ENCODE data around the gene ELF1.

ELF1 gene

DNA sequence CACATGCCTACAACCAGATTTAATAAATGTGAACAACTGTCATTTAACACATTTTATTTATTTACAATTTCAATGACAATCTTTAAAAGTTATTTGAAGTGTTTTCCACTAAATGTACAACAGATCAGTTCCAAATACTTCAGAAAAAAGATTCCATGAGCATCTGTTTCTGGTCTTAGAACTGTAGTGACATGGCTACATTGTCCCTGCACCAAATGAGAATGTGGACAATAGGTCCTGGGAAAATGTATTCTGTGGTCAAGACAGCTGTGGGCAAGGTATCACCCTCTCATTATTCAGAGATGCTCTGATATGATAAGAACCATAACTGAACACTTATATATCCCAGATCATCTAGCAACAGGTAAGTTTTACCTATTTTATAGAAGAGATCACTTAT, 43.7 kb downstream of the ELF1 start:
- no peak overlapping the region for H3K4me2 ChIP-seq (ENCODE audit: low read length)
- H2AFZ ChIP-seq: no peak overlapping the region
- no peaks in the 10 kb centered on the region for H3K9me3 ChIP-seq (ENCODE audit: control insufficient read depth, low read length)
- no peak overlapping the region for H3K9ac ChIP-seq
- H3K4me1 ChIP-seq: peaks cover 3% of the 10 kb centered on the region
- no peaks in the 10 kb centered on the region for H3K36me3 ChIP-seq (ENCODE audit: control insufficient read depth, insufficient read depth, low read length)
- H3K27ac ChIP-seq: no peak overlapping the region
- no peak for TF ChIP-seq CTCF (IDR thresholded peaks at IDR 0.05)
- peaks cover 14% of the 10 kb centered on the region for H3K79me2 ChIP-seq
- no peaks in the 10 kb centered on the region for H3K27me3 ChIP-seq (ENCODE audit: control insufficient read depth, insufficient read depth, low read length)
- H3K4me3 ChIP-seq (ENCODE audit: low read depth, low read length): no peak overlapping the region

DNA sequence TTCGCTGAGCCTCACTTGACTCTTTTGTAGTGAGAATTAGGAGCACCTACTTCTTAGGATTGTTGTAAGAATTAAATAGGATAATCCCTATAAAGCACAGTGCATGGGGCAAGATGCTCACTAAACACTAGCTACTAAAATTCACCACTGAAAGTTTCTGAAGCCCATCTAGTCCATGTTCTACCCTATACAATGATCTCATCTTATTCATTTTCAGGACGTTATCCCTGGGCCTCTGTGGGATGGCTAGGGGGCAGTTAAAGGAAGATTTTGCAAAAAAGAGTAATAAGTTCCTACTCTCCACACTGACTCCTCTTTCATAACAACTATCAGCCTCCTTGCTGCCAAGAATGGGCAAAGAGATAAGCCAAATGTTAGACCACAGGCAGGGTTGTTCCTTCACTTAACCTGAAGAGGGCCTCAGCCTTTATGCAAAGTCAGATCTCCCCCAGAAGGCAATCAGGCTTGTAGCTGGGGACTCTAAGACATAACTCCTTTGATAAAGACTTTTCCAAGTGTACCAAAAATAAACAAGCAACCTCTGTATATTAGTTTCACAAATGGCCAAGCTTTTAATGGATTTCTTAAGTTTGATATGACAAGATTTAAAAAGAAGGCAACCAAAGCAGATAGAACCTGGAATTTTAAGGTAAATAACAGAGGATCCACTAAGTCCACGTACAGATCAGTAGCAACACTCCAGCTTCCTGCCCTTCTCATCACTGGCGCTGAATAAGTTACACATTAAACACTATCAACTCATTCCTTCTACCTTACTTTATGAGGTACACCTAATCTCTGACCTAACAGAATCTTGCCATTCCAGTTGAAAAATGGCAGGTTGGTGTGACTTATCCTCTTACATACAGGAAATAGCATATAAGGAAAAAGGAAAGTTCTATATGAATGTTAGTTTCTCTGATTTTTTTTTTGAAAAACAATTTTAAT, 44.4 kb downstream of the ELF1 start:
- peak overlapping the region; percentile 12 for H3K4me3 ChIP-seq (ENCODE audit: low read depth, low read length)
- H3K27ac ChIP-seq: no peak overlapping the region
- H3K4me1 ChIP-seq: peaks cover 3% of the 10 kb centered on the region
- no peaks in the 10 kb centered on the region for H3K9me3 ChIP-seq (ENCODE audit: control insufficient read depth, low read length)
- no peak overlapping the region for H2AFZ ChIP-seq
- no peak overlapping the region for H3K9ac ChIP-seq
- no peaks in the 10 kb centered on the region for H3K27me3 ChIP-seq (ENCODE audit: control insufficient read depth, insufficient read depth, low read length)
- TF ChIP-seq CTCF (IDR thresholded peaks at IDR 0.05): peak; percentile 34
- no peak overlapping the region for H3K4me2 ChIP-seq (ENCODE audit: low read length)
- H3K36me3 ChIP-seq (ENCODE audit: control insufficient read depth, insufficient read depth, low read length): no peaks in the 10 kb centered on the region
- peaks cover 15% of the 10 kb centered on the region for H3K79me2 ChIP-seq

GRCh38 chr13:40973409-40973808, 45.7 kb downstream of the ELF1 start:
- no peak overlapping the region for H3K27ac ChIP-seq
- no peak overlapping the region for H2AFZ ChIP-seq
- peaks cover 15% of the 10 kb centered on the region for H3K79me2 ChIP-seq
- H3K36me3 ChIP-seq (ENCODE audit: control insufficient read depth, insufficient read depth, low read length): no peaks in the 10 kb centered on the region
- H3K4me1 ChIP-seq: peaks cover 3% of the 10 kb centered on the region
- no peaks in the 10 kb centered on the region for H3K9me3 ChIP-seq (ENCODE audit: control insufficient read depth, low read length)
- H3K4me3 ChIP-seq (ENCODE audit: low read depth, low read length): no peak overlapping the region
- H3K4me2 ChIP-seq (ENCODE audit: low read length): no peak overlapping the region
- no peaks in the 10 kb centered on the region for H3K27me3 ChIP-seq (ENCODE audit: control insufficient read depth, insufficient read depth, low read length)
- H3K9ac ChIP-seq: no peak overlapping the region
- no peak for TF ChIP-seq CTCF (IDR thresholded peaks at IDR 0.05)

DNA sequence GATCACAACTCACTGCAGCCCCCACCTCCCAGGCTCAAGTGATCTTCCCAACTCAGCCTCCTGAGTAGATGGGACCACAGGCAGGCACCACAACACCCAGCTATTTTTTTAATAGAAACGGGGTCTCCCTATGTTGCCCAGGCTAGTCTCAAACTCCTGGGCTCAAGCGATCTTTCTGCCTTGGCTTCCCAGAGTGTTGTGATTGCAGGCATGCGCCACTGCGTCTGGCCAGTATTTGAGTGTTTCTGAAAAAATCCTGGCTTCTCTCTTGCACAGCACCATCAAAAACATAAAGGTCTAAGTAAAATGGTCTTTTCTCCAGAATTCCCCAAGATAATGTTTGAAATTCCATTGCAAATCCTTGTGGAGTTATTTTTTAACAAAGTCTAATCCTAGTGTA, 47.8 kb downstream of the ELF1 start:
- H3K9ac ChIP-seq: no peak overlapping the region
- H3K4me3 ChIP-seq (ENCODE audit: low read depth, low read length): no peak overlapping the region
- no peaks in the 10 kb centered on the region for H3K9me3 ChIP-seq (ENCODE audit: control insufficient read depth, low read length)
- peaks cover 3% of the 10 kb centered on the region for H3K4me1 ChIP-seq
- H3K36me3 ChIP-seq (ENCODE audit: control insufficient read depth, insufficient read depth, low read length): no peaks in the 10 kb centered on the region
- no peak overlapping the region for H2AFZ ChIP-seq
- TF ChIP-seq CTCF (IDR thresholded peaks at IDR 0.05): no peak
- H3K79me2 ChIP-seq: peaks cover 9% of the 10 kb centered on the region
- H3K27ac ChIP-seq: no peak overlapping the region
- H3K4me2 ChIP-seq (ENCODE audit: low read length): no peak overlapping the region
- H3K27me3 ChIP-seq (ENCODE audit: control insufficient read depth, insufficient read depth, low read length): no peaks in the 10 kb centered on the region

DNA sequence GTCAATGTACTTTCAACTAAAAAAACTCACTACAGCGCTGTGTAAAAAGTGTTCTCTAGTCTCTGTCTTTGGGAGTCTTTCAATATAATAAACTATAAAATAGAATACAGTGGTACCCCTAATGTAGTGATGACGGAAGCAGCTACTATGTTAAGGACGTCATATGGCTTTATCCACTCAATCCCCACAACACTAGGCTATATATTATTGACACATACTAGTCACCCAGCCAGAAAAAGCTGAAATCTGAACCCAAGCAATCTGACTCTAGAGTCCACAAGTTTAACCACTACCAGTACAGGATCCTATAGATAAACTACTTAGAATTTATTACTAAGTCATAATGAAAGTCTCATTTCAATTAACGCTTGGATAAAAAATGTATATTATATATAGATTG, 48.3 kb downstream of the ELF1 start:
- Histone ChIP-seq H3K4me2 (ENCODE audit: low read length) (no peak overlapping the region), H3K36me3 (ENCODE audit: control insufficient read depth, insufficient read depth, low read length) (no peaks in the 10 kb centered on the region), H3K9me3 (ENCODE audit: control insufficient read depth, low read length) (no peaks in the 10 kb centered on the region), H3K4me3 (ENCODE audit: low read depth, low read length) (no peak overlapping the region), H2AFZ (no peak overlapping the region), H3K27me3 (ENCODE audit: control insufficient read depth, insufficient read depth, low read length) (no peaks in the 10 kb centered on the region), H3K4me1 (peaks cover 3% of the 10 kb centered on the region), H3K9ac (no peak overlapping the region), H3K79me2 (peaks cover 9% of the 10 kb centered on the region), H3K27ac (no peak overlapping the region)
- TF ChIP-seq CTCF (IDR thresholded peaks at IDR 0.05): no peak

Data from parathyroid adenoma (tissue), 2 donors.